MCF 10A (cell line): ENCODE measurements around the gene INHBB. TPM values are rescaled to one million over a fixed set of nuclear protein-coding genes. Genes with fewer than 3 reads are reported as not detected.

ENCODE experiments used
- BruUV-seq: library from RNA; stranded (reverse); fragments of 400-500 nt; replicated peaks from 2 replicates; lab custom pipeline; 2021; lab: Mats Ljungman, UMichigan
- CTCF ChIA-PET: fragments of 300-600 bp; sonication (Branson Sonifier 250); formaldehyde crosslinking; extraction: SDS; loops from one replicate; lab custom pipeline; 2021; ENCODE audit warnings: antibody characterized with exemption, inconsistent platforms; lab: Yijun Ruan, JAX
- POLR2A ChIA-PET: fragments of 300-600, 350-650 bp; sonication (Branson Sonifier 250); formaldehyde crosslinking; extraction: SDS; loops from one replicate; lab custom pipeline; 2020; ENCODE audit warnings: antibody characterized with exemption, inconsistent platforms; lab: Yijun Ruan, JAX
- DNase-seq: peaks from one replicate; pipeline ENCODE4 v3.0.0-alpha.2; 2018; ENCODE audit not compliant: unreplicated experiment
- H3K27ac Mint-ChIP-seq: one replicate; pipeline ENCODE4 v1.8.0; 2022; ENCODE audit warnings: mild to moderate bottlenecking, low read depth, mixed read lengths; ENCODE audit not compliant: unreplicated experiment
- H3K27me3 Mint-ChIP-seq: one replicate; pipeline ENCODE4 v1.8.0; 2022; ENCODE audit warnings: mixed read lengths; ENCODE audit not compliant: insufficient read depth, unreplicated experiment
- H3K36me3 Mint-ChIP-seq: one replicate; pipeline ENCODE4 v1.8.0; 2022; ENCODE audit warnings: mild to moderate bottlenecking, moderate library complexity, mixed read lengths; ENCODE audit not compliant: insufficient read depth, unreplicated experiment
- H3K4me1 Mint-ChIP-seq: one replicate; pipeline ENCODE4 v1.8.0; 2022; ENCODE audit warnings: mixed read lengths; ENCODE audit not compliant: insufficient read depth, unreplicated experiment
- H3K4me3 Mint-ChIP-seq: one replicate; pipeline ENCODE4 v1.8.0; 2022; ENCODE audit warnings: mild to moderate bottlenecking, moderate library complexity, mixed read lengths; ENCODE audit not compliant: unreplicated experiment
- H3K9me3 Mint-ChIP-seq: one replicate; pipeline ENCODE4 v1.8.0; 2022; ENCODE audit warnings: mixed read lengths; ENCODE audit not compliant: unreplicated experiment
- CTCF ChIP-seq: fragments of 200-600 bp; IDR thresholded peaks from one replicate; pipeline ENCODE4 v1.8.0; 2022; ENCODE audit warnings: antibody characterized with exemption, mild to moderate bottlenecking; ENCODE audit not compliant: unreplicated experiment
- intact Hi-C: fragments of 100-400 bp; cut with micrococcal nuclease; formaldehyde crosslinking; loops from 2 replicates; pipeline ENCODE4 v1.14.1; 2022
- total RNA-seq: library from RNA; stranded (reverse); gene quantifications from 2 replicates; pipeline ENCODE4 v1.2.3, GENCODE V29; 2022

The INHBB gene
- total RNA-seq, 1 experiment from 2014 or later: 0.16 TPM

- no TSS peak for BruUV-seq
- Mint-ChIP-seq H3K36me3 (peaks cover 6% of the 10 kb centered on the region), H3K4me1 (peaks cover 20% of the 10 kb centered on the region), H3K27ac (no peak overlapping the region), H3K4me3 (no peak overlapping the region), H3K9me3 (no peaks in the 10 kb centered on the region), H3K27me3 (no peaks in the 10 kb centered on the region)
- intact Hi-C loops: loop anchor here (10.0 kb wide), 1 partner anchor 359 kb away; no protein-coding TSS in a partner anchor
- no peak for DNase-seq
- CTCF ChIA-PET: interaction anchor here (0.8 to 1.9 kb wide), 3 partner anchors 207 to 365 kb away, joined by 3 to 11 read pairs (median 7); no protein-coding TSS in a partner anchor
- TF ChIP-seq CTCF: no peak
- POLR2A ChIA-PET: no interaction called here
Observed at GRCh38 chr2:120316071-120316470, 29.9 kb upstream of the INHBB start.

- no peak for TF ChIP-seq CTCF
- Mint-ChIP-seq H3K27ac (no peak overlapping the region), H3K36me3 (peaks cover 6% of the 10 kb centered on the region), H3K27me3 (no peaks in the 10 kb centered on the region), H3K4me1 (peaks cover 20% of the 10 kb centered on the region), H3K9me3 (no peaks in the 10 kb centered on the region), H3K4me3 (no peak overlapping the region)
- CTCF ChIA-PET: interaction anchor here (0.7 to 1.9 kb wide), 5 partner anchors 207 to 364 kb away, joined by 3 to 11 read pairs (median 4); no protein-coding TSS in a partner anchor
- DNase-seq: no peak
- POLR2A ChIA-PET: interaction anchor here (0.6 kb wide), 1 partner anchor 367 kb away, joined by 3 read pairs; no protein-coding TSS in a partner anchor
- intact Hi-C loops: loop anchor here (10.0 kb wide), 1 partner anchor 358 kb away; no protein-coding TSS in a partner anchor
- BruUV-seq: no TSS peak
Observed at GRCh38 chr2:120316528-120317179, 29.3 kb upstream of the INHBB start.

- ChIA-PET POLR2A (interaction anchor here (0.6 kb wide), 1 partner anchor 366 kb away, joined by 3 read pairs; no protein-coding TSS in a partner anchor), CTCF (interaction anchor here (0.7 to 1.4 kb wide), 4 partner anchors 141 to 364 kb away, joined by 3 to 11 read pairs (median 4); no protein-coding TSS in a partner anchor)
- Mint-ChIP-seq H3K4me1 (peaks cover 20% of the 10 kb centered on the region), H3K9me3 (no peaks in the 10 kb centered on the region), H3K27me3 (no peaks in the 10 kb centered on the region), H3K27ac (no peak overlapping the region), H3K4me3 (no peak overlapping the region), H3K36me3 (peaks cover 6% of the 10 kb centered on the region)
- TF ChIP-seq CTCF: no peak
- DNase-seq: no peak
- intact Hi-C loops: loop anchor here (10.0 kb wide), 1 partner anchor 358 kb away; no protein-coding TSS in a partner anchor
- no TSS peak for BruUV-seq
Observed at GRCh38 chr2:120317180-120317533, 28.8 kb upstream of the INHBB start.

GRCh38 chr2:120317916-120318315 is 28.0 kb upstream of the INHBB start:
- Mint-ChIP-seq H3K27me3 (no peaks in the 10 kb centered on the region), H3K4me1 (peaks cover 22% of the 10 kb centered on the region), H3K27ac (no peak overlapping the region), H3K9me3 (no peaks in the 10 kb centered on the region), H3K4me3 (no peak overlapping the region), H3K36me3 (peaks cover 6% of the 10 kb centered on the region)
- TF ChIP-seq CTCF: no peak
- CTCF ChIA-PET: interaction anchor here (1.1 to 1.5 kb wide), 3 partner anchors 19 to 363 kb away, joined by 4 to 7 read pairs (median 4); no protein-coding TSS in a partner anchor
- BruUV-seq: no TSS peak
- no peak for DNase-seq
- intact Hi-C loops: loop anchor here (10.0 kb wide), 1 partner anchor 357 kb away; no protein-coding TSS in a partner anchor
- POLR2A ChIA-PET: interaction anchor here (0.7 kb wide), 1 partner anchor 564 kb away, joined by 3 read pairs; no protein-coding TSS in a partner anchor
